ENCODE measurements around the gene ANKRD40CL.
"Not testable (repeated sequence)": the region's sequence is repeated elsewhere in the genome, so short reads cannot be mapped to it uniquely, and the experiment has no call there.

The ANKRD40CL gene

GRCh38 chr17:50758524-50758923, 8.8 kb downstream of the ANKRD40CL start:
- DNase-seq = no peak

- no peak for DNase-seq
These were observed 12.8 kb downstream of the ANKRD40CL start for GRCh38 chr17:50754521-50754920.

GRCh38 chr17:50749245-50749644, 18.1 kb downstream of the ANKRD40CL start:
- no peak for DNase-seq

- DNase-seq = no peak
These were observed 21.7 kb downstream of the ANKRD40CL start for GRCh38 chr17:50745631-50746030.

GRCh38 chr17:50739098-50739497, 28.2 kb downstream of the ANKRD40CL start:
- DNase-seq = no peak

GRCh38 chr17:50737118-50737698, 30.1 kb downstream of the ANKRD40CL start:
- DNase-seq = no peak

GRCh38 chr17:50735287-50735686, 32.0 kb downstream of the ANKRD40CL start:
- DNase-seq = no peak

- DNase-seq = no peak
These were observed 35.5 kb downstream of the ANKRD40CL start for GRCh38 chr17:50731575-50732460.

- no peak for DNase-seq
These were observed 38.2 kb downstream of the ANKRD40CL start for GRCh38 chr17:50728881-50729765.

- DNase-seq = no peak
These were observed 39.2 kb downstream of the ANKRD40CL start for GRCh38 chr17:50728112-50728429.

GRCh38 chr17:50725769-50726655, 41.3 kb downstream of the ANKRD40CL start:
- DNase-seq = no peak

GRCh38 chr17:50724622-50725021, 42.7 kb downstream of the ANKRD40CL start:
- not testable (repeated sequence) for DNase-seq

GRCh38 chr17:50722746-50723145, 44.6 kb downstream of the ANKRD40CL start:
- no peak for DNase-seq

- no peak for DNase-seq
These were observed 45.9 kb downstream of the ANKRD40CL start for GRCh38 chr17:50721194-50722010.

- no peak for DNase-seq
These were observed 47.2 kb downstream of the ANKRD40CL start for GRCh38 chr17:50719924-50720794.

GRCh38 chr17:50719144-50719923, 48.0 kb downstream of the ANKRD40CL start, which contains the start of gene LUC7L3:
TSS of gene LUC7L3 (plus strand) at chr17:50719603. CDS start at chr17:50719733, 130 bp downstream.
- peak; percentile 88 for DNase-seq

- no peak for DNase-seq
These were observed 51.8 kb downstream of the ANKRD40CL start for GRCh38 chr17:50715471-50715870.

- no peak for DNase-seq
These were observed 54.7 kb downstream of the ANKRD40CL start for GRCh38 chr17:50712641-50713040.
